GM03348 (cell line): ENCODE measurements around the gene TMEM147.
A peak's percentile ranks its signal among the peaks of the same experiment; 100 is the strongest.

Experiments
- DNase-seq: peaks from one replicate; pipeline ENCODE4 v3.0.0; 2012; ENCODE audit warnings: low spot score

Gene TMEM147

GRCh38 chr19:35549174-35549788 lies 3.9 kb downstream of the TMEM147 start:
- DNase-seq: peak; percentile 85

- DNase-seq: no peak
Observed at GRCh38 chr19:35549879-35550523, 4.6 kb downstream of the TMEM147 start.

- DNase-seq: no peak
Observed at GRCh38 chr19:35551091-35551810, 5.8 kb downstream of the TMEM147 start.

- DNase-seq: no peak
Observed at GRCh38 chr19:35552534-35553384, 7.3 kb downstream of the TMEM147 start.

DNA sequence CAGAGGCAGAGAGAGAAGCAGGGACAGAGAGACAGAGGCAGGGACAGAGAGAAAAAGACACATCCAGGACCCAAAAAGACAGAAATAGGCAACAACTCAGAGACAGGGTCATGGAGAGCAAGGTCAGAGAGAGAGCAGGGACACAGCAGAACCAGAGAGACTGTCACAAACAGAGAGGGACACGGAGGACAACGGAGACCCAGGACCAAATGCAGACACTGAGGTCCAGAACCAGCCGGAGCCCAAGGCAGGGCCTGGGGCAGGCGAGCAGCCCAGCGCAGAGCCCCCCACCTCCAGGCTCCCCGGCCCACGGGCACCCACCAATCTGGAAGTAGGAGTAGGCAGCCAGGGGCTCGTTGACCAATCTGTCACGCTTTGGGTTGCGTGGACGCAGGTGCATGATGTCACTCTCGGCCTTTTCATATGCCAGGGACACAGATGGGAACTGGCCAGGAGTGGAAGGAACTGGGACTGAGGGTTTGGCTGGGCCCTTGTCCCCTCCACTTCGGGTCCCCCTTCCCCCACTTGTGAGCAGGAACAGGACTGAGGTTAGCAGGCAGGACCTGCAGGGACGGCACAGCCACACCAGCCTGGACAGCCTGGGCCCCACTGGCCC lies 8.1 kb downstream of the TMEM147 start:
- DNase-seq: no peak

GRCh38 chr19:35554076-35554475 lies 8.7 kb downstream of the TMEM147 start:
- DNase-seq: no peak

DNA sequence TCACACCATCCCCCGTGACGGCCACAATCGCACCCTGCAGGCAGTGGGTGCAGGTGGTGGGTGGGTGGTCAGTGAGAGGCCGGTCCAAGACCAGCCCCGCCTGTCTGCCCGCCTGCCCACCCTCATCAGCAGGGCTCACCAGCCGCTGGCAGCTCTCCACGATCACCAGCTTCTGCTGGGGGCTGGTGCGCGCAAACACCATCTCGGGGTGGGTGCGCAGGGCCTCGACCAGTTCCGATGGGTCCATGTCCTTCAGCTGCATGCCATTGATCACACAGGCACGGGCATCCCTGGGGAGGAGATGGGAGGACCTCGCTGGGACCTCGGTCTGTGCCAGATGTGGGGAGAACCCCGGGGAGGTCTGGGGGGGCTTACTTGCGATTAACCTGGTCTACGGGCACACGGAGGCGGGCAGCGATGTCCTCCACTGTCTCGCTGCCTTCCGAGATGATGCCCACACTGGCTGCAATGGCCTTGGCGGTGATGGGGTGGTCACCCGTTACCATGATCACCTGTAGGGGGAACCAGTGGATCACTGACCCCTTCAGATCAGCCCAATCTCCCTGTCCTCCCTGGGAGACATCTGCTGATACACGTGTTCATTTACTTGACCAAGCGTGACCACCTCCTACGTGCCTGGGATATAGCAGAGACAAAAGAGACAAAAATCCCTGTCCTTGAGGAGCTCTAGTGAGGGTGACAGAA lies 10.0 kb downstream of the TMEM147 start:
- peak; percentile 39 for DNase-seq

- DNase-seq: no peak
Observed at GRCh38 chr19:35556025-35556590, 10.7 kb downstream of the TMEM147 start.

GRCh38 chr19:35556846-35557538 lies 11.6 kb downstream of the TMEM147 start:
- DNase-seq: no peak

DNA sequence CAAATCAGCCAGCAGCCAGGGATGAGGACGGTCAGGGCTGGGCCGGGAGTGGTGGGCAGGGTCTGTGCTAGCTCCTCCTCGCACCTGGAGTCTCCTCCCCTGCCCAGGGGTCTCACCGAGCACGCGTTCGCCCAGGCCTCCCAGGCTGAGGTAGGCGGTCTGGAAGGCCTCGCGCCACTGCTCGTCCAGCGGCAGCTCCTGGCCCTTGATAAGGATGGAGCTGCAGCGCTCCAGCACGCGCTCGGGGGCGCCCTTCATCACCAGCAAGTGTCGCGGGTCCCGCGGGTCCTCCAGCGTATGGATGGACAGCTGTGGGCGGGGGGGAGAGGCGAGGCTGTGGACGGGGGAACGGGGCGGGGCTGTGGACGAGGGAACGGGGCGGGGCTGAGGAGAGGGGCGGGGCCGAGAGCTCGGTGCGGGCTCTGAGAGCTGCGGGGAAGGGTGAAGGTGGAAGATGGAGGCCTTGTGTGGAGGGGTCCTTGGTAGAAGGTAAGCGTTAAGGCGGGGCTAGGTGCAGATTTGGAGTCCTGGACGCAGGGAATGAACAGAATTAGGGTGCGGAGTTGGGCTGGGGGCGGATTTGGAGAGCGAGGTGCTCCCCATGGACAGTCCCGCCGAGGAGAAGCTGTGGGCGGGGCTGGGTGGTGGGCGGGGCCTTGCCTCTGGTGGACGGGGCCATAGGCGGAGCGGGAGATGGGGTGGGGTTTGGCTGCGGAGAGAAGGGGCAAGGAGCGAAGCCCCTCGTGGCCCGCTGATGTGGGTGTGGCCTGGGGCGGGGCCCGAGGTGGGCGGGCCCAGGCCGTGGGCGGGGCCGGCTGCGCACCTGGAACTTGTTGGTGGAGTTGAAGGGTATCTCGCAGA lies 12.3 kb downstream of the TMEM147 start:
- peak; percentile 69 for DNase-seq

DNA sequence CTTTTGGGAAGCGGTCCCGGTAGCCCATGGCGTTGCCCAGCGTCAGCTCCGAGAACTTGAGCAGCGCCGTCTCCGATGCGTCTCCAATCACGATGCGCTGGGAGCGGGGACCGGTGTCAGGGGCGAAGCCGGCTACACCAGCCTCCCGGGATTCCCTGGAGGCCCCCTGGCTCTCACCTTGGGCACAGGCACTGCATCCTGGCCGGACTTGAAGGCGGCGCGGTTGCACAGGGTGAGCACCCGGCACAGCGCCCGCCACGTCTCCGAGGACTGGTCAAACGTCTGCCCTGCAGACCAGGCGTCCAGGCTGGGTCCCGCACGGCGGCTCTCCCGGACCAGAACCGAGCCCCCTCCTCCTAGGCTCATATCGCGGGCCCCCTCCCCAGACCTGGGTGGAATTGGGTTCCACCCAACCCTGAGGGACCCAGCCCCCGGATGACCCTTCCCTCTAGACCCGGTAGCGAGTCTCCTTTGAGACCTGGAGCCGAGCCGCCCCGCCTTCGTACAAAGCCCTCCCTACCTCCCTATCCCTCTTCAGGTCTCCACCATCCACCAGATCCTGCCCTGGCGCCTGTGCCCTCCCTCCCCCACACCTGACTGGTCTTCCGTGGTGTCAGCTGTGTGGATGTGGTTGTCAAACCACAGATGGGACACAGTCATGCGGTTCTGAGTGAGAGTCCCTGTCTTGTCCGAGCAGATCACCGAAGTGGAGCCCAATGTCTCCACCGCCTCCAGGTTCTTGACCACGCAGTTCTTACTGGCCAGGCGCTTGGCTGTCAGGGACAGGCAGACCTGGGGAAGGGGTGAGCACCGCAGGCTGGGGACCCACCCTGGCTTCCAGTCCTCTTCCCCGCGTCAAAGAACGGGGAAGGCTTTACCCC lies 13.2 kb downstream of the TMEM147 start:
- no peak for DNase-seq

DNA sequence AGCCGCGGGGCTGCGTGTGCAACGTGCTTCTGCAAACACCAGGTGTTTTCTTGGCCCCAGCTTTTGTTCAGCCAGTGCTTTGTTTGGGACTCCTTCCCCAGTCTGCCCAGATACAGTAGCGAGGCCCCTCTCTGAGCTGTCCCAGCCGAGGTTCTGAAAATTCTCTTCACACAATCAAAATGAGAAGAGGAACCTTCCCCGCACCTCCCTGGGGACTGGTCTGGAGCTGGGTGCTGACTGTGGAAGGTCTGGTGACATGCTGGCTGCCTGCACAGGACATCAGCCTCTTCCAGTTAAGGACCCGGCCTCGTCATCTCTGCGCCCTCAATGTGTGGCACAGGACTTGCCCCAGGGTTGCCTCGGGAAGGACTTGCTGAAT lies 13.8 kb downstream of the TMEM147 start:
- no peak for DNase-seq

DNA sequence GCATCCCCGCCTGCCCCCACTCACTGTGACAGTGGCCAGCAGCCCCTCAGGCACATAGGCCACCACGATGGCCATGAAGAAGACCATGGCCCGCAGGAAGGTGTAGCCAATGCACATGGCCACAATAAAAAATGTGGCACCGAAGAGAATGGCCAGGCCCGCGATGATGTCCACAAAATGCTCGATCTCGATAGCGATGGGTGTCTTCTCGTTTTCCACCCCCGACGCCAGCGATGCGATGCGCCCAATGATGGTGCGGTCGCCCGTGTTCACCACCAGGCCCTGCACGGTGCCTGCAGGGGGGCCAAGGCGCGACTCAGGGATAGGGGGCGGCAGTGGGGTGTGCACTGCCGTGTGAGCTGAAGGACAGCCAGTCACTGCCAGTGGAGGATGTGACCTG lies 14.4 kb downstream of the TMEM147 start:
- no peak for DNase-seq

GRCh38 chr19:35560271-35560670 lies 14.8 kb downstream of the TMEM147 start:
- DNase-seq: no peak

DNA sequence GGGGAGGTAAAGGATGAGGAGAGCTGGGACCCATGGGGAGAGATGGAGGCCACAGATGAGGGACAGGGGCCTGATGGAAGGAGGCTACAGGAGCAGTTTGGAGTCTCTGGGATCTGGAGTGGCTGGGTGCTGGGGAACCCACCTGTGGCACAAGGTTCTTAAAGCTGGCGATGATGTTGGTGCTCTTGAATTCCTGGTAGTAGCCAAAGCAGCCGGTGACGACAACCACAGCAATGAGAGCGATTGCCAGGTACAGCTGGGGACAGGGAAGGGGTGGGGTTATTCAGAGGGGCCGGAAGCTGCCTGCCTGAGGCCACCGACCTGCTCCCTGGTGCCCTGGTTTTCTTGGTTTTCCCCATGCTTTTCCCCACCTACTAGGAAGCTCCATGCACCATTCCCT lies 15.3 kb downstream of the TMEM147 start:
- no peak for DNase-seq

- no peak for DNase-seq
Observed at GRCh38 chr19:35561436-35561835, 16.0 kb downstream of the TMEM147 start.

GRCh38 chr19:35562336-35562735 lies 16.9 kb downstream of the TMEM147 start:
- no peak for DNase-seq

DNA sequence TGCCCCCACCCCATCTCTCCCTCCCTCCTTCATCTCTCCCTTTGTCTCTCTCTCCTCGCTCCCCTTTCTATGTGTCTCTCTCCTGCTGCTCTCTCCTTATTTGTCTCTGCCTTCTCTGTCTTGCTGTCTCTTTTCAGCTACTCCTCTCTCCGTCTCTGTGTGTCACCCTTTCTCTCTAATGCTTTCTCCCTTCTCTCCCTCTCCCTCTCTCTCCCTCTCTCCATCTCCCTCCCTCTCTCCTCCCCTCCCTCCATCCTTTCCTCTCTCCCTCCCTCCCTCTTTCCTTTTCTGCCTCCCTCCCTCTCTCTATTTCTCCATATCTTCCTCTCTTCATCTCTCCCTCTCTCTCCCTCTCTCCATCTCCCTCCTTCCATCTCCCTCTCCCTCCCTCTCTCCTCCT lies 17.4 kb downstream of the TMEM147 start:
- DNase-seq: no peak
